GM12865 (cell line): ENCODE measurements around the gene SORCS2.

ENCODE experiments used
- DNase-seq: peaks from one replicate; pipeline ENCODE4 v3.0.0; 2010; ENCODE audit warnings: low read depth
- H3K4me3 ChIP-seq: 2 replicates; pipeline ENCODE4 v1.5.1; 2011; ENCODE audit warnings: mild to moderate bottlenecking, low read depth, low read length, control low read depth
- TF ChIP-seq, protein P1 (sequence below): IDR thresholded peaks from 2 replicates; pipeline ENCODE4 v1.5.1; 2011; ENCODE audit warnings: low read length, control low read depth, low read depth, inconsistent platforms; ENCODE audit not compliant: insufficient read depth; ENCODE audit errors: missing control alignments

SORCS2 gene

GRCh38 chr4:7608046-7608445 lies 415.7 kb downstream of the SORCS2 start:
- TF ChIP-seq, protein P1, sequence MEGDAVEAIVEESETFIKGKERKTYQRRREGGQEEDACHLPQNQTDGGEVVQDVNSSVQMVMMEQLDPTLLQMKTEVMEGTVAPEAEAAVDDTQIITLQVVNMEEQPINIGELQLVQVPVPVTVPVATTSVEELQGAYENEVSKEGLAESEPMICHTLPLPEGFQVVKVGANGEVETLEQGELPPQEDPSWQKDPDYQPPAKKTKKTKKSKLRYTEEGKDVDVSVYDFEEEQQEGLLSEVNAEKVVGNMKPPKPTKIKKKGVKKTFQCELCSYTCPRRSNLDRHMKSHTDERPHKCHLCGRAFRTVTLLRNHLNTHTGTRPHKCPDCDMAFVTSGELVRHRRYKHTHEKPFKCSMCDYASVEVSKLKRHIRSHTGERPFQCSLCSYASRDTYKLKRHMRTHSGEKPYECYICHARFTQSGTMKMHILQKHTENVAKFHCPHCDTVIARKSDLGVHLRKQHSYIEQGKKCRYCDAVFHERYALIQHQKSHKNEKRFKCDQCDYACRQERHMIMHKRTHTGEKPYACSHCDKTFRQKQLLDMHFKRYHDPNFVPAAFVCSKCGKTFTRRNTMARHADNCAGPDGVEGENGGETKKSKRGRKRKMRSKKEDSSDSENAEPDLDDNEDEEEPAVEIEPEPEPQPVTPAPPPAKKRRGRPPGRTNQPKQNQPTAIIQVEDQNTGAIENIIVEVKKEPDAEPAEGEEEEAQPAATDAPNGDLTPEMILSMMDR: no peak
- H3K4me3 ChIP-seq: no peak overlapping the region
- DNase-seq: no peak

DNA sequence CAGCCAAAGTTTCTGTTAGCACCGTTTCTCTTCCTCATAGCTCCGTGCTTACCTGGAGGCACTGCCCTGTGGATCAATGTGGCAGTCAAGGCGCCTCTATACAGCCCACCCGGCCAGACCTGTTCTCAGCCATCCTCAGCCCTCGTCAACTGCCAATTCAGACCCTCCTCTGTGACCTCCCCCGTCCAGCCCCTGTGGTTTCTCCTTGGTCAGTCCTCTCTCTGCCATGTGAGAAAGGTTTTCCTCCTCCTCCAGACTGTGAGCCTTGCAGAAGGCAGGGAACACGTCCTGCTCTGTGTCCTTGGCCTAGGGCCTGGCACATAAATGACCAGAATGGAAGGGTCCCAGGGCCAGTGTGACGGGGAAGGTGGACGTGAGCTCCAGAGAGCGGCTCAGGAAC lies 417.0 kb downstream of the SORCS2 start:
- no peak for DNase-seq
- TF ChIP-seq, protein P1: no peak
- no peak overlapping the region for H3K4me3 ChIP-seq

- no peak for DNase-seq
- H3K4me3 ChIP-seq: no peak overlapping the region
- TF ChIP-seq, protein P1: no peak
Observed at GRCh38 chr4:7610022-7610670, 417.8 kb downstream of the SORCS2 start.

DNA sequence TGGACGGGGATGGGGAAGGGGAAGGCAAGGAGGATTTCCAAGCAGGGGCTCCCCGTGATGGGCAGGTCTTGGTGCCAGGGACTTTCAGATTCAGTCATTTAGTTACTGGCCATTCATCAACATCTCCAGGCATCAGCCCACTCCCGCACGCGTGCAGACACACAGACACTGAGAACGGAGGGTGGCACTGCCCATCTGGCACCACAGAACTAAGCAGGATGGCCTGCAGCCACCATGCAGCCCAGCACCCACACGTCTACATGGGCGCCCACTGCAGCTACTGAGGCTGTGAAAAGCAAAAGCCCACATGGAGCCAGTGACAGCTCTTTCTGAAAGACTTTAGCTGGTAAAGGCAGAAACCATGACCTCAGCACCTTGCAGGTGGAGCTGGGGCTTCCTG lies 418.5 kb downstream of the SORCS2 start:
- DNase-seq: no peak
- no peak overlapping the region for H3K4me3 ChIP-seq
- TF ChIP-seq, protein P1: no peak

- TF ChIP-seq, protein P1: no peak
- H3K4me3 ChIP-seq: no peak overlapping the region
- no peak for DNase-seq
Observed at GRCh38 chr4:7612311-7612897, 420.1 kb downstream of the SORCS2 start.

DNA sequence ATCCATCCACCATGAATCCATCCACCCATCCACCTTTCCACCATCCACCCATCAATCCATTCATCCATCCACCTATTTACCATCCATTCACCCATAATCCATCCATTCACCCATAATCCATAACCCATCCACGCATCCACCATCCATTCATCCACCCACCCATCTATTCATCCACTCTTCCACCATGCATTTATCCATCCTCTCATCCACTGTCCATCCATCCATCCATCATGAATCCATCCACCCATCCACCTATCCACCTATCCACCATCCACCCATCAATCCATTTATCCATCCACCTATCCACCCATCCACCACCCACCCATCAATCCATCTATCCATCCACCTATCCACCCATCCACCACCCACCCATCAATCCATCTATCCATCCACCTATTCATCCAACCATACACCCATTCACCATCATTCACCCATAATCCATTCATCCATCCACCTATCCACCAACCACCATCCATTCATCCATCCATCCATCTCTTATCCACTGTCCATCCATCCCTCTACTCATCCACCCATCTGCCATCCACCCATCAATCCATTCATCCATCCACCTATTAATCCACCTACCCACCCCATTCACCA lies 422.1 kb downstream of the SORCS2 start:
- no peak for DNase-seq
- TF ChIP-seq, protein P1: no peak
- no peak overlapping the region for H3K4me3 ChIP-seq

DNA sequence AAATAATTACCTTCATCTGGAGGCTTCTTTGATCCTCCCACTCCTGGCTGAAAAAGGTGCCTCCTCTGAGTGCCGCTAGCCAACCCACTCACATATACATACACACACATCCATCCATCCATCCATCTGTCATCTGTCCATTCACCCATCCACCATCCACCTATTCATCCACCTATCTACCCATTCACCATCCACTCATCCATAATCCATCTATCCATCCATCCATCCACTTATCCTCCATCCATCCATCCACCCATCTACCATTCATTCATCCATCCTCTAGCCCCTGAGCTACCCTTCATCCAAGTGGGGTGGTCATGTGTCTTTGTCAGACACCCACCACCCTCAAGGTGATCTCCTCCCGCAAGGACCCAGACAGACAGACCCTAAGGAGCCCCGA lies 423.9 kb downstream of the SORCS2 start:
- TF ChIP-seq, protein P1: no peak
- no peak for DNase-seq
- no peak overlapping the region for H3K4me3 ChIP-seq
